Midbrain (tissue), 1 donor: ENCODE measurements around the gene IPO8.
"Not testable (repeated sequence)": the region's sequence is repeated elsewhere in the genome, so short reads cannot be mapped to it uniquely, and the experiment has no call there.

Experiments
- DNase-seq: peaks from one replicate; lab custom pipeline; 2025; lab: John Stamatoyannopoulos, UW

The IPO8 gene

DNA sequence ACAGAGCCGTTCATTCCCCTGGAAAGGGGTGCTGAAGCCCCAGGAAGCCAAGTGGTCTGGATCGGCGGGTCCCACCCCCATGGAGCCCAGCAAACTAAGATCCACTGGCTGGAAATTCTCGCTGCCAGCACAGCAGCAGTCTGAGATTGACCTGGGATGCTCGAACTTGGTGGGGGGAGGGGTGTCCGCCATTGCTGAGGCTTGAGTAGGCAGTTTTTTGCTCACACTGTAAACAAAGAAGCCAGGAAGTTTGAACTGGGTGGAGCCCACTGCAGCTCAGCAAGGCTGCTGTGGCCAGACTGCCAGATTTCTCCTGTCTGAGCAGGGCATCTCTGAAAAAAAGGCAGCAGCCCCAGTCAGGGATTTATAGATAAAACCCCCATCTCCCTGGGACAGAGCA lies 91.4 kb downstream of the IPO8 start:
- not testable (repeated sequence) for DNase-seq

DNA sequence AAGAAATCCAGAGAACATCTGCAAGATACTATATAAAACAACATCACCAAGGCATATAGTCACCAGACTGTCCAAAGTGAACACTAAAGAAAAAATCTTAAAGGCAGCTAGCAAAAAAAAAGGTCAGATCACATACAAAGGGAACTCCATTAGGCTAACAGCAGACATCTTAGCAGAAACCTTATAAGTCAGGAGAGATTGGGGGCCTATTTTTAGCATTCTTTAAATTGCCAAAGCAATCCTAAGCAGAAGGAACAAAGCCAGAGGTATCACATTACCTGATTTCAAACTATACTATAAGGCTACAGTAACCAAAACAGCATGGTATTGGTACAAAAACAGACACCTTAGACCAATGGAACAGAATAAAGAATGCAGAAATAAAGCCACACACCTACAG lies 92.5 kb downstream of the IPO8 start:
- no peak for DNase-seq

DNA sequence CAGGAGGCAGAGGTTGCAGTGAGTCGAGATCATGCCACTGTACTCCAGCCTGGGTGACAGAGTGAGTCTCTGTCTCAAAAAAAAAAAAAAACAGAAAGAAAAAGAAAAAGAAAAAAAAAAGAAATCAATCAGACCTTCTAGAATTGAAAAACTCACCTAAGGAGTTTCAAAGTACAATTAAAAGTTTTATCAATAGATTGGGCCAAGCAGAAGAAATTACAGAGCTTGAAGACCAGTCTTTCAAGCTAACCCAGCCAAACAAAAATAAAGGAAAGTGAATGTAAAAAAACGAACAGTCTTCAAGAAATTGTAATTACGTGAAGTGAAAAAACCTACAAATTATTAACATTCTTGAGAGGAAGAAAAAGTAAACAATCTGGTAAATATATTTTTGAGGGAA lies 93.0 kb downstream of the IPO8 start:
- DNase-seq = no peak

DNA sequence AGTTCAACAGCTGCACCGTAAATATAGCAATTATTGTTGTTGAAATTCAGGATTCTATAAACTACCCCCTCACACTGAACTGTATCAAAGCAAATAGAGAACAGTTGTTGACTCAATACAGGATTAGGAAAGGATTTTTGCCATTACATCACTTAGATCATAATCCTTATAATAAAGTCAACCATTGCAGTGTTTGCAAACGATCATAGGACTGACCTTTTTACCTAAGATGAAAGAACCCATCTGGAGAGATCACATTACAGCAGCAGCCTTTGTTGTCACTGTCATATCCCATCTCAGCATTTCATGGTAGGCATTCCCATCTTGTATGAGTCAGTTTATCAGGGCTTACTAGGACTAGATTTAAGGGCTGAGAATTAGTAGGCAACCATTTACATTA lies 96.1 kb downstream of the IPO8 start:
- no peak for DNase-seq

DNA sequence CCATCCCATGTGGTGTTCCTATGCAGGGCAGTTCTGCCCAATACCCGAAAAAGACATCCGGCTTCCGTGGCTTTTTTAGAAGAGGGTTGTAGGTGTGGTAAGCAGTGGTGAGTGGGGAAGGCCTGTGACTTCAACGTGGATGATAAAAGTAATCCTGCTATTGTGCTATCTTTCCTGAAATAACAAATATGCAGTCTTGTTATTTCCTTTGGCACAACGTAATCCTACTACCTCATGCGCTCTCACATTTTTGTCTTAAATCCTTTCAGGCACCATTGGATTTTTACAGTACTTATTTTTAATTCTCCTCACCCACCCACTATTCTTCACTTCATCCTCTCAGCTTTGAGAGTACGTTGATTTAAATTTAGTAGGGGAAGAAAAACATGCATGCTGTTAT lies 96.8 kb downstream of the IPO8 start:
- DNase-seq = no peak

DNA sequence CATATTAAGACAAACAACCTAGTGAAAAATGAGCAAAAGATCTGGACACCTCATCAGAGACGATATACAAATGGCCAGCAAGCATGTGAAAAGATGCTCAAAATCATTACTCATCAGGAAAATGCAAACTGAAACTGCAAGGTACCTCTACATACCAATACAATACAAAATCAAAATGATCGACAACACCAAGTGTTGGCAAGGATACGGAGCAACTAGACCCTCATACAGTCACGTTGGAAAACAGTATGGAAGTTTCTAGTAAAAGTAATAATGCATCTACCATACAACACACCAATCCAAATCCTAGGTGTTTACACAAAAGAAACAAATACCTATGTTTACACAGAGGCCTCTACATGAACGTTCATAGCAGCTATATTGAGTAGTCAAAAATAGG lies 99.9 kb downstream of the IPO8 start:
- no peak for DNase-seq

DNA sequence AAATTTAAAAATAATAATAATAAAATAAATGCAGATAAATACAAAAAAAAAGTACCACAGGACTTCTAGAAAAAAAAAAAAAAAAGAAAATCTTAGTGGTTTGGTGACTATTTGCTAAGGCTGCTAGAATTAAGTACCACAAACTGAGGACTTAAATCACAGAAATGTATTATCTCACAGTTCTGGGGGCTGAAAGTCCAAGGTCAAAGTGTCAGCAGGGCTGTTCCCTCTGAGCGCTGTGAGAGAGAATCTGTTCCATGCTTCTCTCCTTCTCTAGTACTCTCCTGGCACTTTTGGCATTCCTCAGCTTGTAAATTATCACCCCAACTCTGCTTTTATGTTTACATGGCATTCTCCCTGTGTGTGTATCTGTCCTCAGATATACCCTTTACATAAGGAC lies 101.2 kb downstream of the IPO8 start:
- DNase-seq = no peak

DNA sequence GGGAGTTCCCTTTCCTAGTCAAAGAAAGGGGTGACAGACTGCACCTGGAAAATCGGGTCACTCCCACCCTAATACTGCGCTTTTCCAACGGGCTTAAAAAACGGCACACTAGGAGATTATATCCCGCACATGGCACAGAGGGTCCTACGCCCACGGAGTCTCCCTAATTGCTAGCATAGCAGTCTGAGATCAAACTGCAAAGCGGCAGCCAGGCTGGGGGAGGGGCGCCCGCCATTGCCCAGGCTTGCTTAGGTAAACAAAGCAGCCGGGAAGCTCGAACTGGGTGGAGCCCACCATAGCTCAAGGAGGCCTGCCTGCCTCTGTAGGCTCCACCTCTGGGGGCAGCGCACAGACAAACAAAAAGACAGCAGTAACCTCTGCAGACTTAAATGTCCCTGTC lies 107.1 kb downstream of the IPO8 start:
- DNase-seq = not testable (repeated sequence)

DNA sequence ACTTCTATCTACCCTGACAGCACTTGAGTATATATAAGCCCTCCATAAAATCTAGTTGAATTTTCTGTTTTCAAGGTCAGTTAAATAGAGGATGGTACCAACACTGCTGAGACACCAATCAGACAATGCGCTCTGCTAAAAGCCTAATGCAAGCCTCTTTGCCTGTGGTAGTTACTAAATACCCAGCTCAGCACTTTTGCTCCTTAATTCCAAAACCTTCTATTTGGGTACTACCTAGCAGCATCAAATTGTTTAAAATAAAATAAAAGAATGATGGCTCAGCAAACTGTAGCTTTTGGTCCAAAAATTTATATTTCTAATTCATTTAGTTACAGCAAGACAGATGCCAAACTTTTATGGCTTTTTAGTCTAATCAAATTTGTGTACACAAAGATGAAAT lies 107.9 kb downstream of the IPO8 start:
- no peak for DNase-seq

DNA sequence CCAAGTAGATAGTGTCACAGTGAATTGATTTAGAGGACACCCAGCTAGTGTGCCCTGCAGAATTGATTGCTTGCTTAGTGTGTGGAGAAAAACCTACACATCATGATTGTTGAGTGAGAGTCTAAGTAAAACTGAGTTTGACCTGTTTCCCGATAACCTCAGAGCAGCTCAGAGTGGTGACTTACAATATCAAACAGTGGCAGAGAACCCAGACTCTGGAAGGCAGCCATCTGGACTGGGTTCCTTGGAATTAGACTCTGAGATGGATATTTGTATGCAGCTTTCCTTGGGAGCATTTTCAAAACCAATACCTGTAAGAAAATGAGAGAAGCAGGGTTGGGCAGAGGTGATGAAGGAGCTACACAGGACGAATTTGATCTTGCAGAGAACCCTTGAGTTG lies 109.8 kb downstream of the IPO8 start:
- no peak for DNase-seq

DNA sequence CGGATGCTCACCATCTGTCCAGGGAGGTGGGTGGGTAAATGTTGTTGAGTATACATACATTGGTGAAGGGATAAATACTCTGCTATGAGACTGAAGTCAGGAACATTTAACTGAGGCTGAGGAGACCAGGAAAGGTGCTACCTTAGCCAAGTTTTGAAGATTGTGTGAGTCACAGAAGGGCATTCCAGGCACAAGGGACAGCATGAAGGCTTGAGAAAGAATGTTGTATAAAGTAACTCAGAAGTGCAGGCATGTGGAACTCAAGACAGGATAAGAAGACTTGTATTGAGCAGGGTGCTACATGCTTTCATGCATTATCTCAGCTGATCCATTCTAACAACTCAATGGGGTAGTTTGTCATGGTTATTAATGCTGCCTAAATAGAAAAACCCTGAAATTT lies 112.7 kb downstream of the IPO8 start:
- no peak for DNase-seq

DNA sequence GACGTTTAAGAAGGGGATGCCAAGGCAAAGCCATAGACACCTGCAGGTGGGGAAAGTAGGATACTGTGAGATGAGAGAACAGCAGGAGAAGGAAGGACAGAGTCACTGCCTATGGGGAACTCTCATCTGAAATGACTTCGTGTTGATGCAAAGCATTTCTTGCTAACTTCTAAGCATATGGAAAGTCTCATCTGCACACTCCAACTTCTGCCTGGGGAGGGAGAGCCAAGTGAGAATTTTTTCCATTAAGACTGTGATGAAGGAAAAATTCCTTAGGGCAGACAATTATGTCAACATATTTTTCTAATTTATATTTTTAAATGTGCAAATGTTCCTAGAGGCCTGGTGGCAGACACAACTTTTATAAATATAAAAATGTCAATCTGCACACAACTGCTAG lies 115.3 kb downstream of the IPO8 start:
- no peak for DNase-seq
